HCT116 (cell line): ENCODE data around the gene TOX2. TPM values are rescaled to one million over a fixed set of nuclear protein-coding genes. Genes with fewer than 3 reads are reported as not detected.
A peak's percentile ranks its signal among the peaks of the same experiment; 100 is the strongest.

Source experiments
- ATAC-seq: fragments of 200-7000 bp; cut with Tn5 transposase; 2 replicates; pipeline ENCODE4 v1.9.1; 2020; ENCODE audit warnings: mild to moderate bottlenecking, moderate library complexity
- BruUV-seq: library from RNA; stranded (reverse); fragments of 400-500 nt; replicated peaks from 2 replicates; lab custom pipeline; 2021; lab: Mats Ljungman, UMichigan
- CTCF ChIA-PET: fragments of 300-600 bp; sonication (Branson Sonifier 250); formaldehyde crosslinking; loops from one replicate; lab custom pipeline; 2021; ENCODE audit warnings: antibody characterized with exemption; lab: Charles Lee
- POLR2A ChIA-PET: fragments of 300-600, 350-600 bp; sonication (Branson Sonifier 250); formaldehyde crosslinking; loops from one replicate; lab custom pipeline; 2021; ENCODE audit warnings: antibody characterized with exemption; lab: Charles Lee
- RAD21 ChIA-PET, 2 experiments: fragments of 300-600 bp; sonication (Branson Sonifier 250); formaldehyde crosslinking; loops; one replicate each; lab custom pipeline; 2023; ENCODE audit warnings: low total read pairs in 2 of 2; ENCODE audit not compliant: uncharacterized antibody in 2 of 2, unreplicated experiment in 2 of 2, low non-redundant PET in 1 of 2; lab: Charles Lee
- DNase-seq: peaks from one replicate; pipeline ENCODE4 v3.0.0-alpha.2; 2010; ENCODE audit warnings: low read depth, low spot score
- H2AFZ ChIP-seq: fragments of 200-600 bp; shearing (Covaris generic), sonication (generic); 2 replicates; pipeline ENCODE4 v1.6.1; 2017; ENCODE audit warnings: low read depth, mixed run types, mixed read lengths, antibody characterized with exemption, low read length; ENCODE audit not compliant: poor library complexity, severe bottlenecking
- H3K27ac ChIP-seq: 2 replicates; pipeline ENCODE4 v1.5.1; 2012; ENCODE audit warnings: low read depth, low read length
- H3K27me3 ChIP-seq: fragments of 200-600 bp; sonication (generic); 2 replicates; pipeline ENCODE4 v1.6.1; 2016; ENCODE audit warnings: mixed run types, low read length, mixed read lengths; ENCODE audit not compliant: insufficient read depth
- H3K36me3 ChIP-seq, 2 experiments: fragments of 200-500 bp in 1 of 2; fragments of 200-600 bp in 1 of 2; sonication (Bioruptor generic) in 1 of 2; sonication (generic) in 1 of 2; 2 replicates each; pipeline versions ENCODE4 v1.5.1 to v1.6.1; 2014 to 2016; ENCODE audit warnings: low read length in 2 of 2, inconsistent platforms in 1 of 2, mixed read lengths in 1 of 2, mixed run types in 1 of 2; ENCODE audit not compliant: insufficient read depth in 2 of 2, control insufficient read depth in 1 of 2
- H3K4me1 ChIP-seq, 2 experiments: fragments of 200-600 bp in 1 of 2; sonication (generic) in 1 of 2; 2 replicates each; pipeline versions ENCODE4 v1.5.1 to v1.6.1; 2012 to 2017; ENCODE audit warnings: low read length in 2 of 2, inconsistent platforms in 1 of 2, mild to moderate bottlenecking in 1 of 2, mixed read lengths in 1 of 2, mixed run types in 1 of 2, moderate library complexity in 1 of 2; ENCODE audit not compliant: insufficient read depth in 2 of 2, control insufficient read depth in 1 of 2
- H3K4me2 ChIP-seq: fragments of 200-600 bp; sonication (generic); 2 replicates; pipeline ENCODE4 v1.6.1; 2017; ENCODE audit warnings: mixed run types, low read length, mixed read lengths
- H3K4me3 ChIP-seq, 2 experiments: fragments of 200-600 bp in 1 of 2; sonication (generic) in 1 of 2; replicated peaks in 1 of 2; 2 replicates each; pipeline ENCODE4 v1.5.1; 2011 to 2016; ENCODE audit warnings: low read length in 2 of 2, control low read depth in 1 of 2, low read depth in 1 of 2, mild to moderate bottlenecking in 1 of 2, mixed read lengths in 1 of 2, mixed run types in 1 of 2
- H3K79me2 ChIP-seq: fragments of 200-600 bp; sonication (generic); 2 replicates; pipeline ENCODE4 v1.6.1; 2017; ENCODE audit warnings: mild to moderate bottlenecking, mixed run types, low read length, moderate library complexity, mixed read lengths; ENCODE audit not compliant: insufficient read depth
- H3K9ac ChIP-seq: fragments of 200-600 bp; sonication (generic); 2 replicates; pipeline ENCODE4 v1.6.1; 2016; ENCODE audit warnings: low read length, mixed read lengths
- H3K9me2 ChIP-seq: fragments of 200-600 bp; sonication (generic), shearing (Covaris generic); 2 replicates; pipeline ENCODE4 v1.6.1; 2017; ENCODE audit warnings: mixed run types, mild to moderate bottlenecking, moderate library complexity; ENCODE audit not compliant: insufficient read depth
- H3K9me3 ChIP-seq, 2 experiments: fragments of 200-500 bp in 1 of 2; fragments of 200-600 bp in 1 of 2; sonication (Bioruptor generic) in 1 of 2; sonication (generic) in 1 of 2; 2 replicates each; pipeline ENCODE4 v1.6.1; 2014 to 2017; ENCODE audit warnings: low read length in 2 of 2, mixed read lengths in 2 of 2, inconsistent platforms in 1 of 2, low read depth in 1 of 2, mild to moderate bottlenecking in 1 of 2, mixed run types in 1 of 2, moderate library complexity in 1 of 2; ENCODE audit not compliant: control insufficient read depth in 1 of 2, insufficient read depth in 1 of 2
- H4K20me1 ChIP-seq: fragments of 200-600 bp; sonication (generic), shearing (Covaris generic); 2 replicates; pipeline ENCODE4 v1.6.1; 2017; ENCODE audit warnings: mixed run types, mild to moderate bottlenecking, moderate library complexity; ENCODE audit not compliant: insufficient read depth
- CBX3 ChIP-seq: IDR thresholded peaks from 2 replicates; pipeline ENCODE4 v1.6.1; 2012; ENCODE audit warnings: low read depth
- CTCF ChIP-seq, 3 experiments: fragments of 200-600 bp in 1 of 3; sonication (generic) in 1 of 3; IDR thresholded peaks in 2 of 3; conservative IDR thresholded peaks in 1 of 3; 2 replicates each; pipeline ENCODE4 v1.5.1; 2012 to 2017; ENCODE audit warnings: low read depth in 2 of 3, low read length in 2 of 3, antibody characterized with exemption in 1 of 3, borderline replicate concordance in 1 of 3, control low read depth in 1 of 3, mild to moderate bottlenecking in 1 of 3, mixed read lengths in 1 of 3, mixed run types in 1 of 3, moderate library complexity in 1 of 3; ENCODE audit not compliant: insufficient read depth in 1 of 3
- EGR1 ChIP-seq: IDR thresholded peaks from 2 replicates; pipeline ENCODE4 v1.6.1; 2012; ENCODE audit warnings: low read depth
- EZH2 ChIP-seq: fragments of 200-600 bp; sonication (generic); IDR thresholded peaks from 2 replicates; pipeline ENCODE4 v1.6.1; 2017; ENCODE audit warnings: antibody characterized with exemption, mixed run types
- MAX ChIP-seq: IDR thresholded peaks from 2 replicates; pipeline ENCODE4 v1.6.1; 2012
- POLR2AphosphoS5 ChIP-seq: IDR thresholded peaks from 2 replicates; pipeline ENCODE4 v1.6.1; 2011; ENCODE audit warnings: mild to moderate bottlenecking, low read depth, low read length, moderate library complexity
- SRF ChIP-seq: IDR thresholded peaks from 2 replicates; pipeline ENCODE4 v1.6.1; 2012; ENCODE audit warnings: low read depth
- TCF7L2 ChIP-seq: IDR thresholded peaks from 2 replicates; pipeline ENCODE4 v1.7.0; 2011; ENCODE audit warnings: borderline replicate concordance, inconsistent platforms; ENCODE audit not compliant: insufficient read depth, insufficient read length; ENCODE audit errors: extremely low read depth
- ZFX ChIP-seq: fragments of 450-650 bp; IDR thresholded peaks from 2 replicates; pipeline ENCODE4 v1.6.1; 2017
- ZNF274 ChIP-seq: fragments of 200-500 bp; sonication (Bioruptor generic); IDR thresholded peaks from 2 replicates; pipeline ENCODE4 v1.6.1; 2014; ENCODE audit warnings: mild to moderate bottlenecking, low read depth, low read length, inconsistent platforms
- intact Hi-C: fragments of 100-400 bp; cut with micrococcal nuclease; formaldehyde crosslinking; loops from 2 replicates; pipeline ENCODE4 v1.10.0; 2022
- total RNA-seq: library from RNA; stranded (reverse); gene quantifications from one replicate; pipeline ENCODE4 v1.2.1, GENCODE V29; 2021; ENCODE audit not compliant: unreplicated experiment

Gene TOX2
- total RNA-seq, 1 experiment from 2014 or later: 39.6 TPM

GRCh38 chr20:44020406-44021148 is 105.9 kb downstream of the TOX2 start:
- TF ChIP-seq EZH2 (no peak), EGR1 (no peak), TCF7L2 (no peak), CTCF (IDR thresholded peaks at IDR 0.05 in 2 of 3, conservative IDR thresholded peaks at IDR 0.05 in 1 of 3; ENCODE audit: borderline replicate concordance in 1 of 3, insufficient read depth in 1 of 3, low read depth in 2 of 3, low read length in 2 of 3) (no peak), ZFX (no peak), MAX (no peak), CBX3 (no peak), SRF (no peak), ZNF274 (no peak), POLR2AphosphoS5 (no peak)
- H3K36me3 ChIP-seq: no peaks in the 10 kb centered on the region
- H3K4me2 ChIP-seq: peak overlapping the region; percentile 82; the same call in 1 of the 2 replicates
- H3K4me3 ChIP-seq: no peak overlapping the region
- DNase-seq (no peak), ATAC-seq (peak; percentile 13; the same call in 1 of the 2 replicates)
- H4K20me1 ChIP-seq: no peaks in the 10 kb centered on the region
- intact Hi-C loops: no loop called here
- ChIA-PET POLR2A (no interaction called here), RAD21 (no interaction called here), CTCF (no interaction called here)
- no peak overlapping the region for H3K9ac ChIP-seq
- H3K27me3 ChIP-seq: no peaks in the 10 kb centered on the region
- no TSS peak for BruUV-seq
- H3K9me3 ChIP-seq: no peaks in the 10 kb centered on the region
- peaks cover 35 to 42% of the 10 kb centered on the region in 2 experiments for H3K4me1 ChIP-seq
- H3K27ac ChIP-seq: no peak overlapping the region
- no peak overlapping the region for H2AFZ ChIP-seq
- no peaks in the 10 kb centered on the region for H3K9me2 ChIP-seq
- H3K79me2 ChIP-seq: no peaks in the 10 kb centered on the region
